HG03354 (cell line): ENCODE data around the gene CENPC.
"Not testable (repeated sequence)": the region's sequence is repeated elsewhere in the genome, so short reads cannot be mapped to it uniquely, and the experiment has no call there.

Experiments
- ATAC-seq: cut with Tn5 transposase; IDR thresholded peaks from one replicate; pipeline ENCODE4 v1.9.1; 2021; ENCODE audit warnings: mild to moderate bottlenecking; ENCODE audit not compliant: unreplicated experiment, poor library complexity, severe bottlenecking

Gene CENPC

GRCh38 chr4:67483868-67484602 is 61.3 kb downstream of the CENPC start:
- no peak for ATAC-seq

- ATAC-seq, result no peak
These were observed 64.5 kb downstream of the CENPC start for GRCh38 chr4:67480810-67481209.

- ATAC-seq, result no peak
These were observed 70.1 kb downstream of the CENPC start for GRCh38 chr4:67475155-67475554.

- ATAC-seq, result no peak
These were observed 74.4 kb downstream of the CENPC start for GRCh38 chr4:67470871-67471270.

GRCh38 chr4:67468830-67469229 is 76.5 kb downstream of the CENPC start:
- no peak for ATAC-seq

- no peak for ATAC-seq
These were observed 78.6 kb downstream of the CENPC start for GRCh38 chr4:67466751-67467150.

GRCh38 chr4:67465763-67466052 is 79.6 kb downstream of the CENPC start:
- no peak for ATAC-seq

- no peak for ATAC-seq
These were observed 80.1 kb downstream of the CENPC start for GRCh38 chr4:67465032-67465762.

- ATAC-seq, result no peak
These were observed 84.7 kb downstream of the CENPC start for GRCh38 chr4:67460574-67460973.

GRCh38 chr4:67459164-67459563 is 86.1 kb downstream of the CENPC start:
- ATAC-seq, result no peak

GRCh38 chr4:67456577-67457196 is 88.6 kb downstream of the CENPC start:
- no peak for ATAC-seq

- ATAC-seq, result not testable (repeated sequence)
These were observed 92.5 kb downstream of the CENPC start for GRCh38 chr4:67452846-67453205.

GRCh38 chr4:67452100-67452845 is 93.0 kb downstream of the CENPC start:
- ATAC-seq, result no peak

- ATAC-seq, result no peak
These were observed 93.8 kb downstream of the CENPC start for GRCh38 chr4:67451464-67451863.

- ATAC-seq, result no peak
These were observed 96.7 kb downstream of the CENPC start for GRCh38 chr4:67448621-67449020.

- ATAC-seq, result no peak
These were observed 97.4 kb downstream of the CENPC start for GRCh38 chr4:67447873-67448272.

- no peak for ATAC-seq
These were observed 98.5 kb downstream of the CENPC start for GRCh38 chr4:67446811-67447210.

GRCh38 chr4:67445881-67446280 is 99.4 kb downstream of the CENPC start:
- not testable (repeated sequence) for ATAC-seq

GRCh38 chr4:67438975-67439374 is 106.3 kb downstream of the CENPC start:
- ATAC-seq, result no peak

- ATAC-seq, result no peak
These were observed 107.2 kb downstream of the CENPC start for GRCh38 chr4:67437974-67438713.
